Neural crest cell (in vitro differentiated cells): ENCODE measurements around the gene PRKCQ. TPM values are rescaled to one million over a fixed set of nuclear protein-coding genes. Genes with fewer than 3 reads are reported as not detected.

Experiments used
- DNase-seq: peaks from one replicate; pipeline ENCODE4 v3.0.0; 2021; ENCODE audit warnings: low read depth, mixed read lengths, low spot score
- H3K27ac Mint-ChIP-seq: one replicate; pipeline ENCODE4 v1.8.0; 2021; ENCODE audit warnings: mild to moderate bottlenecking, mixed read lengths; ENCODE audit not compliant: unreplicated experiment
- H3K27me3 Mint-ChIP-seq: 2 replicates; pipeline ENCODE4 v1.8.0; 2021; ENCODE audit warnings: low read depth, mild to moderate bottlenecking, mixed read lengths
- H3K36me3 Mint-ChIP-seq: 2 replicates; pipeline ENCODE4 v1.8.0; 2021; ENCODE audit warnings: low read depth, mild to moderate bottlenecking, mixed read lengths
- H3K4me1 Mint-ChIP-seq: 2 replicates; pipeline ENCODE4 v1.8.0; 2021; ENCODE audit warnings: mixed read lengths
- H3K4me3 Mint-ChIP-seq: one replicate; pipeline ENCODE4 v1.8.0; 2021; ENCODE audit warnings: mild to moderate bottlenecking, mixed read lengths
- H3K9me3 Mint-ChIP-seq: 2 replicates; pipeline ENCODE4 v1.8.0; 2021; ENCODE audit warnings: mixed read lengths
- total RNA-seq: library from RNA; stranded (reverse); gene quantifications from 2 replicates; pipeline ENCODE4 v1.2.1, GENCODE V29; 2021
- TF ChIP-seq, protein P1 (sequence below): fragments of 200-600 bp; sonication (generic); conservative IDR thresholded peaks from 2 replicates; pipeline ENCODE4 v1.5.0; 2021; ENCODE audit warnings: antibody characterized with exemption, mild to moderate bottlenecking

The PRKCQ gene
- total RNA-seq, 1 donor from 2014 or later = 3.2 TPM

DNA sequence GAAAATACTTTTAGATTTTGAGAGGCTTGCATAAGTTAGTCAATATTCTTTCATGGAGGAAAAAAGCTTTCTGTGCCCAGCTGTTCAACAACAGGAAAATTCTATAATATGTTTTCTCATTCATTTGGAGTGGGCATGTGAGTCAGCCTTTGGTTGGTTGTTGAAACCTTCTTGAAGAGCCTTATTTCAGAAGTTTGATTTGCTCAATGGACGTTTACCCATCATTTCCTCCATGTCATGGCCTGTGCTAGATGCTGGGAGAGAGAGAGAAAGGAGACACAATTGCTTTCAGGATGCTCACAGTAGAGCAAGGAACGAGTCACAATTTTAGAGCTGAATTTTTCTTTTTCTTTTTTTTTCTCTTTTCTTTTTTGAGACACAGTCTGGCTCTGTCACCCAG, 181.7 kb downstream of the PRKCQ start:
- Mint-ChIP-seq H3K27me3 (peaks cover 11% of the 10 kb centered on the region), H3K9me3 (no peaks in the 10 kb centered on the region), H3K4me3 (no peak overlapping the region), H3K27ac (no peak overlapping the region), H3K4me1 (peaks cover 22% of the 10 kb centered on the region), H3K36me3 (no peaks in the 10 kb centered on the region)
- no peak for DNase-seq
- TF ChIP-seq, protein P1, sequence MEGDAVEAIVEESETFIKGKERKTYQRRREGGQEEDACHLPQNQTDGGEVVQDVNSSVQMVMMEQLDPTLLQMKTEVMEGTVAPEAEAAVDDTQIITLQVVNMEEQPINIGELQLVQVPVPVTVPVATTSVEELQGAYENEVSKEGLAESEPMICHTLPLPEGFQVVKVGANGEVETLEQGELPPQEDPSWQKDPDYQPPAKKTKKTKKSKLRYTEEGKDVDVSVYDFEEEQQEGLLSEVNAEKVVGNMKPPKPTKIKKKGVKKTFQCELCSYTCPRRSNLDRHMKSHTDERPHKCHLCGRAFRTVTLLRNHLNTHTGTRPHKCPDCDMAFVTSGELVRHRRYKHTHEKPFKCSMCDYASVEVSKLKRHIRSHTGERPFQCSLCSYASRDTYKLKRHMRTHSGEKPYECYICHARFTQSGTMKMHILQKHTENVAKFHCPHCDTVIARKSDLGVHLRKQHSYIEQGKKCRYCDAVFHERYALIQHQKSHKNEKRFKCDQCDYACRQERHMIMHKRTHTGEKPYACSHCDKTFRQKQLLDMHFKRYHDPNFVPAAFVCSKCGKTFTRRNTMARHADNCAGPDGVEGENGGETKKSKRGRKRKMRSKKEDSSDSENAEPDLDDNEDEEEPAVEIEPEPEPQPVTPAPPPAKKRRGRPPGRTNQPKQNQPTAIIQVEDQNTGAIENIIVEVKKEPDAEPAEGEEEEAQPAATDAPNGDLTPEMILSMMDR = no peak

DNA sequence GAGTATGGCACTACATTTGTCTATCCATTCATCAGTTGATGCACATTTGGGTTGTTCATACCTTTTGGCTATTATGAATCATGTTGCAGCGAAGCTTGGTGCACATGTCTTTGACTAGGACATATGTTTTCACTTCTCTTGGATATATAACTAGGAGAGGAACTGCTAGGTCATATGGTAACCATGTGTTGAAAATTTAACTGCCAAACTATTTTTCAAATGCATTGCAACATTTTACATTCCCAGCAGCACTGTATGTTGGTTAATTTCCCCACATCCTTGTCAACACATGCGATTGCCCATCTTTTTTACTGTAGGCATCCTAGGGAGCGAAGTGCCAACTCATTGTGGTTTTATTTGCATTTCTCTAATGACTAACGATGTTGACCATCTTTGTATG, 183.4 kb downstream of the PRKCQ start:
- TF ChIP-seq, protein P1 = no peak
- Mint-ChIP-seq H3K4me1 (peaks cover 18% of the 10 kb centered on the region), H3K27me3 (peaks cover under 1% of the 10 kb centered on the region), H3K27ac (no peak overlapping the region), H3K9me3 (no peaks in the 10 kb centered on the region), H3K4me3 (no peak overlapping the region), H3K36me3 (no peaks in the 10 kb centered on the region)
- DNase-seq = no peak

GRCh38 chr10:6396226-6396625, 183.8 kb downstream of the PRKCQ start:
- Mint-ChIP-seq H3K9me3 (no peaks in the 10 kb centered on the region), H3K27me3 (no peaks in the 10 kb centered on the region), H3K27ac (no peak overlapping the region), H3K4me3 (no peak overlapping the region), H3K36me3 (no peaks in the 10 kb centered on the region), H3K4me1 (peaks cover 14% of the 10 kb centered on the region)
- TF ChIP-seq, protein P1 = no peak
- DNase-seq = no peak

DNA sequence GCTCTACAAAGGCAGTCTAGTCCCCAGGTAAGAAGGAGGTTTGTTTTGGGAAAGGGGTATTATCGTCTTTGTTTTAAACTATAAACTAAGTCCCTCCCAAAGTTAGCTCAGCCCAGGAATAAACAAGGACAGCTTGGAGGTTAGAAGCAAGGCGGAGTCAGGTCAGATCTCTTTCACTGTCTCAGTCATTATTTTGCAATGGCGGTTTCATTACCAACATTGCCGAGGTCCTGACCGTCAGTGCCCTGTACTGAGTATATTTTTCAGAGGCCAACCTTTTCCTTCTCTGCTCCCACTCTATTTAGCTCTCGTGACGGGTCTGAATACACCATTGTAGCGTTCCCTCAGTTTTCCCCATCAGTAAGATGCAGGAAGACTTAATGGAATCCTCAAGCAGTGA, 184.5 kb downstream of the PRKCQ start:
- DNase-seq = no peak
- TF ChIP-seq, protein P1 = no peak
- Mint-ChIP-seq H3K27me3 (no peaks in the 10 kb centered on the region), H3K36me3 (no peaks in the 10 kb centered on the region), H3K4me1 (peaks cover 11% of the 10 kb centered on the region), H3K9me3 (peaks cover 3% of the 10 kb centered on the region), H3K27ac (no peak overlapping the region), H3K4me3 (no peak overlapping the region)

- H3K27me3 Mint-ChIP-seq = no peaks in the 10 kb centered on the region
- H3K36me3 Mint-ChIP-seq = no peaks in the 10 kb centered on the region
- TF ChIP-seq, protein P1 = no peak
- H3K27ac Mint-ChIP-seq = no peak overlapping the region
- peaks cover 7% of the 10 kb centered on the region for H3K9me3 Mint-ChIP-seq
- peaks cover 1% of the 10 kb centered on the region for H3K4me1 Mint-ChIP-seq
- no peak overlapping the region for H3K4me3 Mint-ChIP-seq
- DNase-seq = no peak
Measured at GRCh38 chr10:6394084-6394483, 186.0 kb downstream of the PRKCQ start.

GRCh38 chr10:6393168-6393567, 186.9 kb downstream of the PRKCQ start:
- TF ChIP-seq, protein P1 = no peak
- peaks cover 7% of the 10 kb centered on the region for H3K9me3 Mint-ChIP-seq
- H3K36me3 Mint-ChIP-seq = no peaks in the 10 kb centered on the region
- no peak overlapping the region for H3K4me3 Mint-ChIP-seq
- no peaks in the 10 kb centered on the region for H3K27me3 Mint-ChIP-seq
- no peaks in the 10 kb centered on the region for H3K4me1 Mint-ChIP-seq
- no peak overlapping the region for H3K27ac Mint-ChIP-seq
- DNase-seq = no peak
